ENCODE measurements around the gene JAML. TPM values are rescaled to one million over a fixed set of nuclear protein-coding genes. Genes with fewer than 3 reads are reported as not detected.

The JAML gene
- polyA plus RNA-seq, 1 donor from 2014 or later, result 0.28 TPM

- Histone ChIP-seq H3K79me2 (replicated peaks; ENCODE audit: insufficient read depth, low read length) (no peaks in the 10 kb centered on the region), H3K9ac (ENCODE audit: low read length) (no peak overlapping the region), H3K9me2 (ENCODE audit: insufficient read depth, low read length) (no peaks in the 10 kb centered on the region), H2AFZ (ENCODE audit: low read depth, low read length) (no peak overlapping the region), H3K27me3 (ENCODE audit: insufficient read depth, low read depth, low read length) (no peaks in the 10 kb centered on the region), H3K4me2 (ENCODE audit: low read length) (no peak overlapping the region), H3K9me3 (ENCODE audit: low read length) (no peaks in the 10 kb centered on the region), H3F3A (ENCODE audit: insufficient read depth, low read length, poor library complexity, severe bottlenecking) (no peaks in the 10 kb centered on the region), H3K27ac (ENCODE audit: low read length) (no peak overlapping the region), H3K4me3 (ENCODE audit: low read length) (no peak overlapping the region), H3K36me3 (ENCODE audit: insufficient read depth, low read length) (no peaks in the 10 kb centered on the region), H4K20me1 (ENCODE audit: insufficient read depth) (no peaks in the 10 kb centered on the region)
- TF ChIP-seq POLR2AphosphoS5 (IDR thresholded peaks at IDR 0.05) (no peak), EZH2 (IDR thresholded peaks at IDR 0.05; ENCODE audit: borderline replicate concordance, insufficient read depth, low read length, poor library complexity, severe bottlenecking) (no peak), SMC3 (conservative IDR thresholded peaks at IDR 0.05; ENCODE audit: poor library complexity) (no peak), TAF1 (IDR thresholded peaks at IDR 0.05; ENCODE audit: low read depth) (no peak), CTCF (IDR thresholded peaks at IDR 0.05; ENCODE audit: poor library complexity, severe bottlenecking) (no peak), EP300 (conservative IDR thresholded peaks at IDR 0.05; ENCODE audit: poor library complexity, severe bottlenecking) (no peak), REST (IDR thresholded peaks at IDR 0.05; ENCODE audit: borderline replicate concordance) (no peak), MXI1 (conservative IDR thresholded peaks at IDR 0.05; ENCODE audit: poor library complexity, severe bottlenecking) (no peak), RAD21 (conservative IDR thresholded peaks at IDR 0.05) (no peak)
Observed at GRCh38 chr11:118240999-118241763, 16.4 kb upstream of the JAML start.

GRCh38 chr11:118239509-118240205 is 14.8 kb upstream of the JAML start:
- TF ChIP-seq SMC3 (conservative IDR thresholded peaks at IDR 0.05; ENCODE audit: poor library complexity) (no peak), TAF1 (IDR thresholded peaks at IDR 0.05; ENCODE audit: low read depth) (no peak), EP300 (conservative IDR thresholded peaks at IDR 0.05; ENCODE audit: poor library complexity, severe bottlenecking) (no peak), CTCF (IDR thresholded peaks at IDR 0.05; ENCODE audit: poor library complexity, severe bottlenecking) (no peak), MXI1 (conservative IDR thresholded peaks at IDR 0.05; ENCODE audit: poor library complexity, severe bottlenecking) (no peak), RAD21 (conservative IDR thresholded peaks at IDR 0.05) (no peak), POLR2AphosphoS5 (IDR thresholded peaks at IDR 0.05) (no peak), EZH2 (IDR thresholded peaks at IDR 0.05; ENCODE audit: borderline replicate concordance, insufficient read depth, low read length, poor library complexity, severe bottlenecking) (no peak), REST (IDR thresholded peaks at IDR 0.05; ENCODE audit: borderline replicate concordance) (no peak)
- H3K4me2 ChIP-seq (ENCODE audit: low read length), result no peak overlapping the region

More at GRCh38 chr11:118239509-118240205, 14.8 kb upstream of the JAML start:
- no peaks in the 10 kb centered on the region for H3K9me3 ChIP-seq (ENCODE audit: low read length)
- H3K36me3 ChIP-seq (ENCODE audit: insufficient read depth, low read length), result no peaks in the 10 kb centered on the region
- H3K9me2 ChIP-seq (ENCODE audit: insufficient read depth, low read length), result no peaks in the 10 kb centered on the region
- H3K27ac ChIP-seq (ENCODE audit: low read length), result no peak overlapping the region
- H3K9ac ChIP-seq (ENCODE audit: low read length), result no peak overlapping the region
- no peaks in the 10 kb centered on the region for H3F3A ChIP-seq (ENCODE audit: insufficient read depth, low read length, poor library complexity, severe bottlenecking)
- no peak overlapping the region for H2AFZ ChIP-seq (ENCODE audit: low read depth, low read length)
- H4K20me1 ChIP-seq (ENCODE audit: insufficient read depth), result no peaks in the 10 kb centered on the region
- H3K4me3 ChIP-seq (ENCODE audit: low read length), result no peak overlapping the region
- no peaks in the 10 kb centered on the region for H3K27me3 ChIP-seq (ENCODE audit: insufficient read depth, low read depth, low read length)
- H3K79me2 ChIP-seq (replicated peaks; ENCODE audit: insufficient read depth, low read length), result no peaks in the 10 kb centered on the region

Measured in neural cell (in vitro differentiated cells).